Mononuclear cell (primary cell): ENCODE results near the gene AK8. TPM values are rescaled to one million over a fixed set of nuclear protein-coding genes. Genes with fewer than 3 reads are reported as not detected.

Source experiments
- total RNA-seq: library from RNA; depleted of rRNA; stranded (reverse); fragments of >200 nt; gene quantifications from one replicate; pipeline ENCODE4 v1.2.3, GENCODE V29; 2012

Gene AK8
- total RNA-seq, 1 donor: 0.63 TPM

Other genes with a start within 250 kb of the AK8 start
- 10.3 TPM for gene DDX31, start 208.3 kb downstream of the AK8 start, total RNA-seq
- gene GTF3C4, start 207.8 kb downstream of the AK8 start, total RNA-seq: 17.6 TPM
- gene SPACA9, start 614 bp upstream of the AK8 start, total RNA-seq: 0.52 TPM
- 48.5 TPM for gene TSC1, start 66.3 kb upstream of the AK8 start, total RNA-seq
- 13.6 TPM for gene GFI1B, start 100.4 kb upstream of the AK8 start, total RNA-seq
- gene GTF3C5, start 152.7 kb upstream of the AK8 start, total RNA-seq: 29.7 TPM
- 0.21 TPM for gene CEL, start 183.7 kb upstream of the AK8 start, total RNA-seq
- gene RALGDS, start 243.0 kb upstream of the AK8 start, total RNA-seq: 59.0 TPM